OCI-LY7 (cell line): ENCODE measurements around the gene GDPD3. TPM values are rescaled to one million over a fixed set of nuclear protein-coding genes. Genes with fewer than 3 reads are reported as not detected.

Experiments used
- BruUV-seq: library from RNA; stranded (reverse); fragments of 400-500 nt; replicated peaks from 2 replicates; lab custom pipeline; 2021; lab: Mats Ljungman, UMichigan
- CTCF ChIA-PET: fragments of 300-600 bp; sonication (Branson Sonifier 250); formaldehyde crosslinking; loops from one replicate; lab custom pipeline; 2022; ENCODE audit warnings: antibody characterized with exemption; ENCODE audit not compliant: unreplicated experiment; lab: Charles Lee
- POLR2A ChIA-PET: fragments of 300-600 bp; sonication (Branson Sonifier 250); formaldehyde crosslinking; loops from one replicate; lab custom pipeline; 2022; ENCODE audit warnings: antibody characterized with exemption; lab: Charles Lee
- DNase-seq: peaks from one replicate; pipeline ENCODE4 v3.0.0-alpha.2; 2015; ENCODE audit warnings: low spot score
- H2AFZ ChIP-seq: fragments of 200-600 bp; sonication (generic), shearing (Covaris generic); 2 replicates; pipeline ENCODE4 v1.6.1; 2014; ENCODE audit warnings: mild to moderate bottlenecking, antibody characterized with exemption, low read length, moderate library complexity
- H3K27ac ChIP-seq: fragments of 200-600 bp; sonication (generic); 2 replicates; pipeline ENCODE4 v1.5.1; 2014; ENCODE audit warnings: mixed run types, low read depth, mild to moderate bottlenecking, moderate library complexity, low read length, inconsistent platforms; ENCODE audit not compliant: poor library complexity, severe bottlenecking
- H3K36me3 ChIP-seq: fragments of 200-600 bp; sonication (generic); 2 replicates; pipeline ENCODE4 v1.6.1; 2014; ENCODE audit warnings: mild to moderate bottlenecking, antibody characterized with exemption, low read length, moderate library complexity, mixed read lengths; ENCODE audit not compliant: insufficient read depth
- H3K4me1 ChIP-seq: fragments of 200-600 bp; sonication (generic); 2 replicates; pipeline ENCODE4 v1.5.1; 2014; ENCODE audit warnings: mild to moderate bottlenecking, low read length; ENCODE audit not compliant: insufficient read depth, poor library complexity, severe bottlenecking
- H3K4me2 ChIP-seq: fragments of 200-600 bp; sonication (generic); 2 replicates; pipeline ENCODE4 v1.6.1; 2014; ENCODE audit warnings: mild to moderate bottlenecking, low read length
- H3K4me3 ChIP-seq: fragments of 200-600 bp; sonication (generic); 2 replicates; pipeline ENCODE4 v1.5.1; 2014; ENCODE audit warnings: mild to moderate bottlenecking, low read depth, low read length; ENCODE audit not compliant: poor library complexity, severe bottlenecking
- H3K79me2 ChIP-seq: fragments of 200-600 bp; sonication (generic); 2 replicates; pipeline ENCODE4 v1.6.1; 2016; ENCODE audit warnings: low read depth, mild to moderate bottlenecking, low read length, moderate library complexity, mixed read lengths; ENCODE audit not compliant: insufficient read depth
- H3K9me2 ChIP-seq: fragments of 200-600 bp; sonication (generic); 2 replicates; pipeline ENCODE4 v1.6.1; 2016; ENCODE audit warnings: mild to moderate bottlenecking, low read length, mixed read lengths; ENCODE audit not compliant: insufficient read depth
- H3K9me3 ChIP-seq: fragments of 200-600 bp; sonication (generic); 2 replicates; pipeline ENCODE4 v1.6.1; 2014; ENCODE audit warnings: mild to moderate bottlenecking, mixed run types, low read length, mixed read lengths
- H4K20me1 ChIP-seq: fragments of 200-600 bp; sonication (generic); 2 replicates; pipeline ENCODE4 v1.6.1; 2014; ENCODE audit warnings: mild to moderate bottlenecking, antibody characterized with exemption, low read length, moderate library complexity, mixed read lengths; ENCODE audit not compliant: insufficient read depth
- CTCF ChIP-seq: fragments of 200-600 bp; sonication (generic); conservative IDR thresholded peaks from 2 replicates; pipeline ENCODE4 v1.5.1; 2014; ENCODE audit warnings: mild to moderate bottlenecking, antibody characterized with exemption, low read length, moderate library complexity, mixed read lengths
- EZH2phosphoT487 ChIP-seq: fragments of 200-600 bp; sonication (generic); IDR thresholded peaks from 2 replicates; pipeline ENCODE4 v1.6.1; 2018; ENCODE audit warnings: low read depth, borderline replicate concordance, mild to moderate bottlenecking, mixed run types, antibody characterized with exemption, low read length, moderate library complexity, mixed read lengths
- intact Hi-C: fragments of 100-400 bp; cut with micrococcal nuclease; formaldehyde crosslinking; loops from one replicate; pipeline ENCODE4 v1.10.0; 2022; ENCODE audit not compliant: unreplicated experiment
- total RNA-seq, 2 experiments: library from RNA; depleted of rRNA in 1 of 2; stranded (reverse); fragments of >200 nt in 1 of 2; shearing (Covaris generic) in 1 of 2; gene quantifications; 2 replicates each; pipeline ENCODE4 v1.2.3, GENCODE V29; 2014 to 2022

GDPD3 gene
- total RNA-seq, 2 experiments from 2014 or later: 2.0 to 5.2 TPM

DNA sequence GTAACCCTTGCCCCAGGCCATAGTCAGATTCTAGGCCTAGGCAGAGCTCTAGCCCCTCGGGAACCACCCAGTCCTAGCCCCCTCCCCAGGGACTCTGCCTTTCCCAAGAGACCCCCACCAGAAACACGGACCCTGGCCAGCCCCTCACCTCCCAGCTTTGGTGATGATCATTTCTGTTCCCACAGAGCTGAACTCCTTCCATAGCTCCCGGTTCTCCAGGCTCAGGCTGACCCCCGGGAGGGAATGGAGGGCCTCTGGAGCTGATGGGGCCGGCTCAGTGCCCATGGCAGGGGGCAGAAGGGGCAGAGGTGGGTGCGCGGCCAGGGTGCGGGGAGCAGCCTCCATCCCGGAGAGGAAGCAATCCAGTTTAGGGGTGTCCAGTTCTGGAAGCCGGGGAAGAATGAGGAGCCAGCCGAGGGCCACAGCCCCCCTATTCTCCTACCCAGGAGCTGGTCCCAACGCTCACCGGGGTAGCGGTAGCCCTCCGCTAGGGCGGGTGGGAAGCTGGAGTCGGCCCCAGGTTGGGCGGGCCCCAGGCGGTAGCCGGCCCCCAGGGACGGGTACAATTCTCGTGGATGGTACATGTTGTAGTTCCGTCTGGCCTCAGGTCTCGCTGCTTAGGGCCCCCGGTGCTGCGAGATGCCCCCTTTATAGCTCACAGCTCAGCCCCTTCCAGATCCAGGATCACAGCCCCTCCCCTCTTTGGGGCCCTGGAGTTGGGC lies 22.6 kb downstream of the GDPD3 start:
- Histone ChIP-seq H2AFZ (no peak overlapping the region), H3K79me2 (no peaks in the 10 kb centered on the region), H3K4me1 (peaks cover 29% of the 10 kb centered on the region), H3K27ac (no peak overlapping the region), H3K4me2 (peak overlapping the region; percentile 56; the same call in 1 of the 2 replicates), H3K36me3 (peaks cover 15% of the 10 kb centered on the region), H3K9me2 (no peaks in the 10 kb centered on the region), H3K4me3 (no peak overlapping the region), H4K20me1 (no peaks in the 10 kb centered on the region), H3K9me3 (no peaks in the 10 kb centered on the region)
- BruUV-seq: no TSS peak
- POLR2A ChIA-PET: interaction anchor here (0.9 to 1.3 kb wide), 3 partner anchors 14 to 48 kb away, joined by 3 to 5 read pairs (median 3); partner anchors contain the start of gene PPP4C
- intact Hi-C loops: loop anchor here (10.0 kb wide), 1 partner anchor 314 kb away; the partner anchor contains the start of gene ZNF771
- CTCF ChIA-PET: no interaction called here
- TF ChIP-seq EZH2phosphoT487 (no peak), CTCF (no peak)
- DNase-seq: no peak

DNA sequence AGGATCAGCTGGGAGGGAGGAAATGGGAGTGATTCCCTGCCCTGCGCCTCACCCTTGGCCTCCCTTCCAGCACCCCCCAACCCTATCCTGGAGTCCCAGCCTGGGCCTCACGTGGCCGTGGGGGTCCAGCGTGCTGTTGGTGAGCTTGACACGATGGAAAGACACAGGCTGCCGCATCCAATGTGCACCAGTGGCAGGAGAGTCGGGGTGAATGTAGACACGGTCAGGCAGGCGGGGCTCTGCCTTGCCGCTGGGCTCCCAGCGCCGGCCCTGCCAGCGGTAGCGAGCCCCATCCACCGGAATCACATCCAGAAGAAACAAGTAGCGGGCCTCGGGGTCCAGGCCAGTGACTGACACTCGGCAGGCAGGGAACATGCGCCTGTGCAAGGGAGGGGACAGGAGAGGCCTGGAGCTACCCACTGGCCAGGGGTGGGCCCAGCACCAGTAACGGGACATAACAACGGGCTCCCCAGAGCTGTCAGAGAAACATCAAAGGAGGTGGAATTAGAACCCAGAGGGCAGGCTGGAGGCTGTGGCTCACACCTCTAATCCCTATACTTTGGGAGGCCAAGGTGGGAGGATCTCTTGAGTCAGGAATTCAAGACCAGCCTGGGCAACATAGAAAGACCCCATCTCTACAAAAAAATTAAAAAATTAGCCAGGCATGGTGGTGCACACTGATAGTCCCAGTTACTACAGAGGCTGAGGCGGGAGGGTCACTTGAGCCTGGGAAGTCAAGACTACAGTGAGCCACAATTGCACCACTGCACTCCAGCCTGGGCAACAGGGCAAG lies 24.3 kb downstream of the GDPD3 start:
- Histone ChIP-seq H3K4me3 (no peak overlapping the region), H3K9me2 (no peaks in the 10 kb centered on the region), H3K4me1 (peaks cover 19% of the 10 kb centered on the region), H2AFZ (no peak overlapping the region), H4K20me1 (no peaks in the 10 kb centered on the region), H3K9me3 (no peaks in the 10 kb centered on the region), H3K27ac (no peak overlapping the region), H3K4me2 (no peak overlapping the region), H3K36me3 (peaks cover 33% of the 10 kb centered on the region), H3K79me2 (no peaks in the 10 kb centered on the region)
- intact Hi-C loops: no loop called here
- DNase-seq: no peak
- CTCF ChIA-PET: no interaction called here
- POLR2A ChIA-PET: no interaction called here
- no peak for TF ChIP-seq CTCF
- no peak for TF ChIP-seq EZH2phosphoT487
- no TSS peak for BruUV-seq
